GM12878 (cell line): ENCODE data around the gene UBQLN4. TPM values are rescaled to one million over a fixed set of nuclear protein-coding genes. Genes with fewer than 3 reads are reported as not detected.

Source experiments
- ATAC-seq: fragments of 200-7000 bp; cut with Tn5 transposase; 3 replicates; pipeline ENCODE4 v1.9.1; 2020; ENCODE audit warnings: mild to moderate bottlenecking, moderate library complexity
- BruUV-seq: library from RNA; stranded (reverse); fragments of 400-500 nt; replicated peaks from 2 replicates; lab custom pipeline; 2021; lab: Mats Ljungman, UMichigan
- CTCF ChIA-PET: fragments of 300-600 bp; sonication (Branson Sonifier 250); formaldehyde crosslinking; extraction: SDS; loops from one replicate; lab custom pipeline; 2021; ENCODE audit warnings: inconsistent platforms; lab: Yijun Ruan, JAX
- POLR2A ChIA-PET: fragments of 350-600 bp; formaldehyde crosslinking; extraction: SDS; loops from one replicate; lab custom pipeline; 2021; ENCODE audit warnings: inconsistent platforms; lab: Charles Lee
- RAD21 ChIA-PET: fragments of 300-600 bp; sonication (Branson Sonifier 250); formaldehyde crosslinking; loops from one replicate; lab custom pipeline; 2023; ENCODE audit warnings: antibody characterized with exemption; ENCODE audit not compliant: unreplicated experiment; lab: Charles Lee
- SMC1A ChIA-PET: fragments of 300-600 bp; sonication (Branson Sonifier 250); formaldehyde crosslinking; loops from one replicate; lab custom pipeline; 2023; ENCODE audit not compliant: unreplicated experiment, uncharacterized antibody; lab: Charles Lee
- DNase-seq: peaks from one replicate; pipeline ENCODE4 v3.0.0-alpha.2; 2011; ENCODE audit warnings: low read depth, low spot score
- FAIRE-seq: peaks from 3 replicates; lab custom pipeline; 2011; peaks lifted over from hg19 to GRCh38; lab: Jason Lieb, UNC
- H2AFZ ChIP-seq: 2 replicates; pipeline ENCODE4 v1.6.0; 2011; ENCODE audit warnings: low read depth, low read length, control low read depth; ENCODE audit not compliant: control insufficient read depth
- H3K27ac ChIP-seq: 2 replicates; pipeline ENCODE4 v1.5.1; 2011; ENCODE audit warnings: control low read depth; ENCODE audit not compliant: control insufficient read depth, insufficient read depth
- H3K27me3 ChIP-seq, 2 experiments: replicated peaks in 1 of 2; 2 replicates each; pipeline versions ENCODE4 v1.6.0 to v1.6.1; 2011; ENCODE audit warnings: low read length in 1 of 2; ENCODE audit not compliant: control insufficient read depth in 2 of 2, insufficient read depth in 2 of 2
- H3K36me3 ChIP-seq, 2 experiments: 2 replicates each; pipeline ENCODE4 v1.5.1; 2011; ENCODE audit warnings: low read length in 1 of 2; ENCODE audit not compliant: control insufficient read depth in 2 of 2, insufficient read depth in 2 of 2
- H3K4me1 ChIP-seq: 2 replicates; pipeline ENCODE4 v1.6.1; 2011; ENCODE audit warnings: mild to moderate bottlenecking, low read length, moderate library complexity, mixed read lengths; ENCODE audit not compliant: control insufficient read depth, insufficient read depth
- H3K4me2 ChIP-seq: 2 replicates; pipeline ENCODE4 v1.6.0; 2011; ENCODE audit warnings: control low read depth; ENCODE audit not compliant: control insufficient read depth, insufficient read depth
- H3K4me3 ChIP-seq: fragments of 200-600 bp; sonication (generic); 2 replicates; pipeline ENCODE4 v1.5.1; 2016
- H3K79me2 ChIP-seq: 2 replicates; pipeline ENCODE4 v1.6.0; 2011; ENCODE audit warnings: low read length; ENCODE audit not compliant: control insufficient read depth, insufficient read depth
- H3K9ac ChIP-seq: 2 replicates; pipeline ENCODE4 v1.8.0; 2011; ENCODE audit warnings: low read length, control low read depth, mixed read lengths; ENCODE audit not compliant: control insufficient read depth, insufficient read depth
- H3K9me3 ChIP-seq: replicated peaks from 3 replicates; pipeline ENCODE4 v1.5.1; 2011; ENCODE audit warnings: mild to moderate bottlenecking, low read length; ENCODE audit not compliant: control insufficient read depth, insufficient read depth
- H4K20me1 ChIP-seq: 2 replicates; pipeline ENCODE4 v1.6.0; 2011; ENCODE audit not compliant: control insufficient read depth, insufficient read depth
- BHLHE40 ChIP-seq, 2 experiments: fragments of 450-650 bp in 1 of 2; IDR thresholded peaks; 2 replicates each; pipeline ENCODE4 v1.6.1; 2011 to 2017; ENCODE audit warnings: low read depth in 2 of 2, borderline replicate concordance in 1 of 2, improper control_type of control experiment in 1 of 2, low read length in 1 of 2, mild to moderate bottlenecking in 1 of 2
- CEBPZ ChIP-seq: fragments of 150-350 bp; IDR thresholded peaks from 2 replicates; pipeline ENCODE4 v1.6.1; 2016; ENCODE audit warnings: low read depth, low read length
- NFYA ChIP-seq: IDR thresholded peaks from 2 replicates; pipeline ENCODE4 v1.6.1; 2011; ENCODE audit warnings: low read depth, mild to moderate bottlenecking, low read length, improper control_type of control experiment, borderline replicate concordance
- NKRF ChIP-seq: fragments of 450-650 bp; conservative IDR thresholded peaks from 2 replicates; pipeline ENCODE4 v1.6.1; 2017; ENCODE audit warnings: mild to moderate bottlenecking, moderate library complexity
- PKNOX1 ChIP-seq: fragments of 450-650 bp; IDR thresholded peaks from 2 replicates; pipeline ENCODE4 v1.6.1; 2016; ENCODE audit warnings: mild to moderate bottlenecking
- RAD21 ChIP-seq: IDR thresholded peaks from 2 replicates; pipeline ENCODE4 v1.6.1; 2011; ENCODE audit warnings: mild to moderate bottlenecking, low read depth, low read length, moderate library complexity; ENCODE audit not compliant: insufficient read depth
- SIX5 ChIP-seq: IDR thresholded peaks from 2 replicates; pipeline ENCODE4 v1.6.1; 2011; ENCODE audit warnings: mild to moderate bottlenecking, low read depth, low read length, moderate library complexity; ENCODE audit not compliant: severe bottlenecking
- USF2 ChIP-seq: IDR thresholded peaks from 2 replicates; pipeline ENCODE4 v1.6.1; 2011; ENCODE audit warnings: low read depth, low read length, improper control_type of control experiment, borderline replicate concordance
- ZZZ3 ChIP-seq: IDR thresholded peaks from 2 replicates; pipeline ENCODE4 v1.6.1; 2011; ENCODE audit warnings: low read depth; ENCODE audit not compliant: control insufficient read depth, insufficient read length
- WGBS: methylation state at CpG from one replicate; pipeline ENCODE4 v1.1.6; 2016; ENCODE audit warnings: low lambda C conversion rate; ENCODE audit not compliant: insufficient replicate concordance, insufficient coverage; ENCODE audit errors: missing lambda C conversion rate; 5-methylcytosine and 5-hydroxymethylcytosine counted together
- in situ Hi-C: fragments of 300-500 bp; cut with MboI; formaldehyde crosslinking; loops from 9 replicates; pipeline ENCODE4 v1.14.3; 2018; ENCODE audit warnings: mixed read lengths
- intact Hi-C: fragments of 100-400 bp; cut with micrococcal nuclease; formaldehyde crosslinking; loops from one replicate; pipeline ENCODE4 v1.14.2; 2022; ENCODE audit not compliant: unreplicated experiment
- polyA plus RNA-seq, 11 experiments: library from polyadenylated mRNA; depleted of rRNA in 4 of 11; unstranded in 6 of 11; stranded (reverse) in 5 of 11; fragments of >200 nt; fragmentation: Nextera tagmentation in 4 of 11; fragmentation: Illumina TruSeq in 1 of 11; extraction: Ambion mirVana in 4 of 11; extraction: Trizol in 1 of 11; gene quantifications; 1 replicate in 1 of 11; 2 replicates in 10 of 11; pipeline versions ENCODE4 v1.2.1 to v1.2.3, GENCODE V29; 2011 to 2016; ENCODE audit warnings: inconsistent platforms in 2 of 11, missing spikeins in 2 of 11, low read depth in 1 of 11
- total RNA-seq, 4 experiments: library from RNA; depleted of rRNA in 3 of 4; stranded (reverse); fragments of >200 nt in 3 of 4; fragmentation: Illumina TruSeq in 1 of 4; extraction: Trizol in 1 of 4; gene quantifications; 2 replicates each; pipeline versions ENCODE4 v1.2.1 to v1.2.3, GENCODE V29; 2013 to 2021

The UBQLN4 gene
- total and polyA plus RNA-seq, 10 of the 15 experiments (the other 5 are each of a cell fraction or from before 2014, with no cell fraction given), result 10.0 to 44.6 (median 19.7) TPM

- SMC1A ChIA-PET, result interaction anchor here (0.6 to 2.0 kb wide), 4 partner anchors 12 to 64 kb away, joined by 3 to 9 read pairs (median 4); no protein-coding TSS in a partner anchor
- Histone ChIP-seq H3K4me2 (peak overlapping the region; percentile 22; the same call in 1 of the 2 replicates), H3K9ac (no peak overlapping the region), H3K4me1 (no peaks in the 10 kb centered on the region), H3K27me3 (no peaks in the 10 kb centered on the region), H4K20me1 (no peaks in the 10 kb centered on the region), H3K9me3 (no peaks in the 10 kb centered on the region), H3K36me3 (no peaks in the 10 kb centered on the region), H2AFZ (no peak overlapping the region), H3K4me3 (no peak overlapping the region), H3K79me2 (no peaks in the 10 kb centered on the region), H3K27ac (no peak overlapping the region)
- ATAC-seq, result peak; percentile 25; the same call in 2 of the 3 replicates
- intact Hi-C loops (no loop called here), in situ Hi-C loops (no loop called here)
- WGBS, result 52% methylated on average over 4 of the region's 4 CpGs
- CTCF ChIA-PET, result interaction anchor here (0.8 to 2.5 kb wide), 4 partner anchors 12 to 64 kb away, joined by 3 to 14 read pairs (median 6); no protein-coding TSS in a partner anchor
- RAD21 ChIA-PET, result interaction anchor here (1.3 to 1.9 kb wide), 3 partner anchors 12 to 64 kb away, joined by 3 to 7 read pairs (median 6); no protein-coding TSS in a partner anchor
- FAIRE-seq, result no peak
- BruUV-seq, result no TSS peak
- no peak for DNase-seq
- POLR2A ChIA-PET, result interaction anchor here (1.0 kb wide), 1 partner anchor 17 kb away, joined by 4 read pairs; no protein-coding TSS in a partner anchor
- no peak for TF ChIP-seq BHLHE40 (IDR thresholded peaks at IDR 0.05; ENCODE audit: borderline replicate concordance in 1 of 2, low read depth in 2 of 2, low read length in 1 of 2)
- no peak for TF ChIP-seq RAD21
- TF ChIP-seq ZZZ3, result no peak
- TF ChIP-seq USF2, result no peak
- TF ChIP-seq CEBPZ, result no peak
- TF ChIP-seq NFYA, result no peak
- TF ChIP-seq NKRF, result no peak
- no peak for TF ChIP-seq PKNOX1
- TF ChIP-seq SIX5, result no peak
Observed at GRCh38 chr1:156001662-156002171, 51.9 kb downstream of the UBQLN4 start.
